ENCODE results near the gene SLC39A1.
A peak's percentile ranks its signal among the peaks of the same experiment; 100 is the strongest.

The SLC39A1 gene

DNA sequence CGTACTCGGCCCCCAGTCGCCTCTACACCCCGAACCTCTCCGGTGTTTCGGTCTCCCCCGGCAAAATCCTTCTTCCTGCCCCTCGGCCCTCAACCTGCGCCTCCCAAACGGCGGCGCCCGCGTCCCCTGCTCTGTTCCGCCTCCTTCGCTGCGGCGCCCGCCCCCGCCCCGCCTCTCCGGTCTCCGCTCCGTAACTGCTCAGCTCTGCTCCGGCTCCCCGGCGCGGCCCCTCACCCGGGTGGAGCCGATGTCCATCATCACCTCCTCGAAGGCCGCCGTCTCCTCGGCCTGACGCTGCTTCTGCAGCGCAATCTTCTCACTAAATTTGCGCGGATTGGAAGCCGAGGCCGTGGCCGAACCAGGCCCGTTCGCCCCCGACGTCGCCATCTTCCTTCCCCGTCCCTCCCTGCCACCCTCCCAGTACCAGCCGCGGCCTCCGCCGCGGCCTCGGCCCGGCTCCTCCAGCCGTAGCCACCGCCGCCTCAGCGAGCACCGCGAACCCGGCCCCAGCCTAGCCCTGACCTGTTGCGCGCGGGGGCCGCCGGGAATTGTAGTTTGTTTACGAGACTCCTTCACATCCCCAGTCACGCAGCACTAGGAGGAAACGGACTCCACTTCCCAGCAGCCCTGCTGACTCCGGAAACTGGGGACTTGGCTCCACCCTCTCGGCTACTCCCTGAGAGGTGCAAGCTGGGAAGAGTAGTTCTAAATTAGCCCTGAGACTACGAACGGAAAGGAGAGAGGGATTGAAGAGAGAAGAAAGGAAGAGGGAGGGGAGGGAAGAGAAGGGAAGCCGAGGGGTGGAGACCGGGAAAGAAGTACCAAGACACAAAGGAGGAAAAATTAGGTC is 5.0 kb downstream of the SLC39A1 start, which contains the start of gene CRTC2:
Gene CRTC2, minus strand, starts transcription at position 502 of the 850 bp plus-strand sequence. Its CDS starts 115 bp downstream, at position 387.
- H3K4me3 ChIP-seq (ENCODE audit: low read depth, low read length) = peak within 1 kb of the TSS; percentile 92
- TF ChIP-seq, protein P1, sequence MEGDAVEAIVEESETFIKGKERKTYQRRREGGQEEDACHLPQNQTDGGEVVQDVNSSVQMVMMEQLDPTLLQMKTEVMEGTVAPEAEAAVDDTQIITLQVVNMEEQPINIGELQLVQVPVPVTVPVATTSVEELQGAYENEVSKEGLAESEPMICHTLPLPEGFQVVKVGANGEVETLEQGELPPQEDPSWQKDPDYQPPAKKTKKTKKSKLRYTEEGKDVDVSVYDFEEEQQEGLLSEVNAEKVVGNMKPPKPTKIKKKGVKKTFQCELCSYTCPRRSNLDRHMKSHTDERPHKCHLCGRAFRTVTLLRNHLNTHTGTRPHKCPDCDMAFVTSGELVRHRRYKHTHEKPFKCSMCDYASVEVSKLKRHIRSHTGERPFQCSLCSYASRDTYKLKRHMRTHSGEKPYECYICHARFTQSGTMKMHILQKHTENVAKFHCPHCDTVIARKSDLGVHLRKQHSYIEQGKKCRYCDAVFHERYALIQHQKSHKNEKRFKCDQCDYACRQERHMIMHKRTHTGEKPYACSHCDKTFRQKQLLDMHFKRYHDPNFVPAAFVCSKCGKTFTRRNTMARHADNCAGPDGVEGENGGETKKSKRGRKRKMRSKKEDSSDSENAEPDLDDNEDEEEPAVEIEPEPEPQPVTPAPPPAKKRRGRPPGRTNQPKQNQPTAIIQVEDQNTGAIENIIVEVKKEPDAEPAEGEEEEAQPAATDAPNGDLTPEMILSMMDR (IDR thresholded peaks at IDR 0.05; ENCODE audit: control insufficient read depth, extremely low read depth, insufficient read depth) = no peak; the same call in 1 of the 2 replicates

GRCh38 chr1:153957744-153958110 is 5.6 kb downstream of the SLC39A1 start:
- TF ChIP-seq, protein P1 (IDR thresholded peaks at IDR 0.05; ENCODE audit: control insufficient read depth, extremely low read depth, insufficient read depth) = no peak
- H3K4me3 ChIP-seq (ENCODE audit: low read depth, low read length) = peak overlapping the region; percentile 92
- DNase-seq (ENCODE audit: low read depth) = no peak

More for the DNA sequence above, 5.0 kb downstream of the SLC39A1 start, which contains the start of gene CRTC2:
- peak; percentile 97 for DNase-seq (ENCODE audit: low read depth)

- TF ChIP-seq, protein P1 (IDR thresholded peaks at IDR 0.05; ENCODE audit: control insufficient read depth, extremely low read depth, insufficient read depth) = no peak
- peak overlapping the region; percentile 92 for H3K4me3 ChIP-seq (ENCODE audit: low read depth, low read length)
- DNase-seq (ENCODE audit: low read depth) = no peak
These were observed 6.2 kb downstream of the SLC39A1 start for GRCh38 chr1:153956997-153957715.

- TF ChIP-seq, protein P1 (IDR thresholded peaks at IDR 0.05; ENCODE audit: control insufficient read depth, extremely low read depth, insufficient read depth) = no peak
- no peak overlapping the region for H3K4me3 ChIP-seq (ENCODE audit: low read depth, low read length)
These were observed 8.5 kb downstream of the SLC39A1 start for GRCh38 chr1:153954826-153955225.

DNA sequence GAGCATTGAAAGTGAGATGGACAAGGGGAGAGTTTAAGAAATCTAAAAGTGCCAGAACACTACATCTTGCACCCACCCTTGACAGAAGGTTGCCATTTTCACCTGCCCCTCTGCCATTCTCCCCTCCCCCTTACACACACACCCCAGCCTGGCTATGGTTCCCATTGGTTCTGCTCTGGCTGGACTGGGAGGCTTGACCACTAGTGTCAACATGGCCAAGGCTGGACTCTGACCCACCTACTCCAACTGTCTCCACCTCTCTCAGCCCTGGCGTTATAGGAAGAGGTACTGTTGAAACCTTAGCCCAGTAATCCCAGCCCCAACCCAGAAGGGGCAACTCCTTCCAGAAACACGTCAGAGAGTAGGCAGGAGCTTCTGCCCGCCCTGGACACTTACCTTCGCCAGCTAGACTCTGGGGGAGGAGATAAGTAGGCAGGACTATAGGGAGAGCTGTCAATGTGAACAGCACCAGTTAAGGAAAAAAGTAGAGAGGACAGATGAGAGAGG is 9.4 kb downstream of the SLC39A1 start:
- TF ChIP-seq, protein P1 (IDR thresholded peaks at IDR 0.05; ENCODE audit: control insufficient read depth, extremely low read depth, insufficient read depth) = no peak
- no peak for DNase-seq (ENCODE audit: low read depth)
- no peak overlapping the region for H3K4me3 ChIP-seq (ENCODE audit: low read depth, low read length)

More at GRCh38 chr1:153954826-153955225, 8.5 kb downstream of the SLC39A1 start:
- DNase-seq (ENCODE audit: low read depth) = no peak

DNA sequence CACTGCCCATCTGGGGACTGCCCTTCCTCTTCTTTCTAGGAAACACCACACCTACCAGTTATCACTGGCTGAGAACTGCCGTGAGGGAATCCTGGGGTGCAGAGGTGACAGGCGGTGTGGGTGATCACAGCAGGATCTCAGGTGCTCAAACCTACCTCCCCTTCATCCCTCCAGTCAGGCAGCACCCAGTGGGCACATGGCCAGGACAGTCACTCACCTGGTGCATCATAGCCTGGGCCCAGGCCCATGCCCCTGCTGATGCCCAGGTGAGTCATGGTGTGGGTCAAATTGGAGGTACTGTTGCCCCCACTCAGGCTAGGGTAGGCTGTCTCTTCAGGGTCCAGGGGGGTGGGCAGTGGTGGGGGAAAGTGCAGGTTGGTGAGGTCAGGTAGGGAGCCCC is 11.5 kb downstream of the SLC39A1 start:
- DNase-seq (ENCODE audit: low read depth) = no peak
- TF ChIP-seq, protein P1 (IDR thresholded peaks at IDR 0.05; ENCODE audit: control insufficient read depth, extremely low read depth, insufficient read depth) = no peak
- H3K4me3 ChIP-seq (ENCODE audit: low read depth, low read length) = no peak overlapping the region
